GM10266 (cell line): ENCODE results near the gene PLCB1.

Source experiments
- DNase-seq: peaks from one replicate; pipeline ENCODE4 v3.0.0; 2012; ENCODE audit errors: extremely low spot score
- TF ChIP-seq, protein P1 (sequence below): IDR thresholded peaks from 2 replicates; pipeline ENCODE4 v1.5.1; 2012; ENCODE audit warnings: mild to moderate bottlenecking, low read depth; ENCODE audit not compliant: control insufficient read depth, insufficient read depth; ENCODE audit errors: missing control alignments

The PLCB1 gene

DNA sequence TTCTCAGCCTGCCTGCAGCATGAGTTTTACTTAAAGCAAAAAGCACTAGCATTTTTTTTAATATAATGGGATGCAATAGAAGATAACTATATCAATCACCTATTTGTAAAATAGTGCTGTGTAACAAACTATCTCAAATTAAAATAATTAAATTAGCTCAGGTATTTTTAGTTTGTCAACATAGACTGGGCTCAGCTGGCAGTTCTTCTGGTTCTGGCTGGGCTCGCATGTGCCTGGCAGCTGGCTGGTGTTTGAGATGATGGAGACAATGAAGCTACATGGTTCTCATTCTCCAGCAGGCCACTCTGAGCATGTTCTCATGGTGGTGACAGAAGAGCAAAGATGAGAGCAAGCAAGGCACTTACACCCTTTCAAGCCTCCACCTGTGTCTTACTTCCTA is 181.0 kb downstream of the PLCB1 start:
- TF ChIP-seq, protein P1, sequence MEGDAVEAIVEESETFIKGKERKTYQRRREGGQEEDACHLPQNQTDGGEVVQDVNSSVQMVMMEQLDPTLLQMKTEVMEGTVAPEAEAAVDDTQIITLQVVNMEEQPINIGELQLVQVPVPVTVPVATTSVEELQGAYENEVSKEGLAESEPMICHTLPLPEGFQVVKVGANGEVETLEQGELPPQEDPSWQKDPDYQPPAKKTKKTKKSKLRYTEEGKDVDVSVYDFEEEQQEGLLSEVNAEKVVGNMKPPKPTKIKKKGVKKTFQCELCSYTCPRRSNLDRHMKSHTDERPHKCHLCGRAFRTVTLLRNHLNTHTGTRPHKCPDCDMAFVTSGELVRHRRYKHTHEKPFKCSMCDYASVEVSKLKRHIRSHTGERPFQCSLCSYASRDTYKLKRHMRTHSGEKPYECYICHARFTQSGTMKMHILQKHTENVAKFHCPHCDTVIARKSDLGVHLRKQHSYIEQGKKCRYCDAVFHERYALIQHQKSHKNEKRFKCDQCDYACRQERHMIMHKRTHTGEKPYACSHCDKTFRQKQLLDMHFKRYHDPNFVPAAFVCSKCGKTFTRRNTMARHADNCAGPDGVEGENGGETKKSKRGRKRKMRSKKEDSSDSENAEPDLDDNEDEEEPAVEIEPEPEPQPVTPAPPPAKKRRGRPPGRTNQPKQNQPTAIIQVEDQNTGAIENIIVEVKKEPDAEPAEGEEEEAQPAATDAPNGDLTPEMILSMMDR: no peak

GRCh38 chr20:8315639-8316573 is 183.8 kb downstream of the PLCB1 start:
- TF ChIP-seq, protein P1: no peak
- DNase-seq: no peak

More for the DNA sequence above, 181.0 kb downstream of the PLCB1 start:
- DNase-seq: no peak

DNA sequence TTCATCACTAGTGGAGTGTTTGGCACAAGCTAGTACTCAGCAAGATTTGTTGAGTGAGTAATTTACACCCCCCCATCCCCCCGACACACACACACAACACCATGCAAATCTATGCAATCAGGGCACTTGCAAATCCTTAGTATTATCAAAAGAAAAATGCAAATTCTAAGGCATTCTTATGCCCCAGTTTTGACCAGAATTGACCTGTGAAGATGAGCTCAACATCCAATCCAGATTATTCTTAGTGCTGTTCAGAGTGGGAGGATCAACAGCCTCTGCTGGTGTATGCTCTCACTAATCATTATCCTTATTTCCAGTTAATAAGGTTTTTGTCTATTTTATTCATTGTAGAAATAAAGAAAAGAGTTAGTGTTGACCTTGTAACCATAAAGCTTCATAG is 185.4 kb downstream of the PLCB1 start:
- DNase-seq: no peak
- TF ChIP-seq, protein P1: no peak

- DNase-seq: no peak
- TF ChIP-seq, protein P1: no peak
These were observed 187.0 kb downstream of the PLCB1 start for GRCh38 chr20:8318965-8319625.

DNA sequence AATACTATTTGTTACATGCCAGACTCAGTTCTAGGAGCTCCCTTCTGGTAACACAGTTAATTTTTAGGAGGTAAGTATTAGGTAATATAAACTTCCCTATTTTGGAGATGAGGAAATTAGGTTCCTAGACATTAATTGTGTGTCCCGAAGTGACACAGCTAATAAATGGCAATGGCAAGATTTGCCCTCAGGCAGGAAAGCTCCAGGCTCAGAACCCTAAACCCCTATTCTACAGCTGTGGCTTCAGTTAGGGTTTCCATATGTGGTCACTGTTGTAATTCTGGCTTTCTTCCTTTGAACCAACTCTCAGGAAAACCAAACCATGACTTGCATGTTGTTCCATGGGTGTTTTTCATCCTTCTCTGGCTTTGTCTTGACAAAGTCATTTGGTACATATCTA is 188.2 kb downstream of the PLCB1 start:
- DNase-seq: no peak
- TF ChIP-seq, protein P1: no peak

GRCh38 chr20:8321001-8321400 is 188.9 kb downstream of the PLCB1 start:
- DNase-seq: no peak
- TF ChIP-seq, protein P1: no peak
